HCT116 (cell line): ENCODE data around the gene PEAK3.
A peak's percentile ranks its signal among the peaks of the same experiment; 100 is the strongest.

Experiments used
- CTCF ChIP-seq, 3 experiments: fragments of 200-600 bp in 1 of 3; sonication (generic) in 1 of 3; IDR thresholded peaks in 2 of 3; conservative IDR thresholded peaks in 1 of 3; 2 replicates each; pipeline ENCODE4 v1.5.1; 2012 to 2017; ENCODE audit warnings: low read depth in 2 of 3, low read length in 2 of 3, antibody characterized with exemption in 1 of 3, borderline replicate concordance in 1 of 3, control low read depth in 1 of 3, mild to moderate bottlenecking in 1 of 3, mixed read lengths in 1 of 3, mixed run types in 1 of 3, moderate library complexity in 1 of 3; ENCODE audit not compliant: insufficient read depth in 1 of 3
- POLR2A ChIP-seq: IDR thresholded peaks from 2 replicates; pipeline ENCODE4 v1.7.0; 2011; ENCODE audit warnings: borderline replicate concordance; ENCODE audit not compliant: insufficient read depth, insufficient read length; ENCODE audit errors: extremely low read depth
- REST ChIP-seq: IDR thresholded peaks from 2 replicates; pipeline ENCODE4 v1.6.1; 2012; ENCODE audit warnings: low read depth
- SIN3A ChIP-seq: IDR thresholded peaks from 2 replicates; pipeline ENCODE4 v1.6.1; 2012; ENCODE audit warnings: low read depth
- ZNF274 ChIP-seq: fragments of 200-500 bp; sonication (Bioruptor generic); IDR thresholded peaks from 2 replicates; pipeline ENCODE4 v1.6.1; 2014; ENCODE audit warnings: mild to moderate bottlenecking, low read depth, low read length, inconsistent platforms

DNA sequence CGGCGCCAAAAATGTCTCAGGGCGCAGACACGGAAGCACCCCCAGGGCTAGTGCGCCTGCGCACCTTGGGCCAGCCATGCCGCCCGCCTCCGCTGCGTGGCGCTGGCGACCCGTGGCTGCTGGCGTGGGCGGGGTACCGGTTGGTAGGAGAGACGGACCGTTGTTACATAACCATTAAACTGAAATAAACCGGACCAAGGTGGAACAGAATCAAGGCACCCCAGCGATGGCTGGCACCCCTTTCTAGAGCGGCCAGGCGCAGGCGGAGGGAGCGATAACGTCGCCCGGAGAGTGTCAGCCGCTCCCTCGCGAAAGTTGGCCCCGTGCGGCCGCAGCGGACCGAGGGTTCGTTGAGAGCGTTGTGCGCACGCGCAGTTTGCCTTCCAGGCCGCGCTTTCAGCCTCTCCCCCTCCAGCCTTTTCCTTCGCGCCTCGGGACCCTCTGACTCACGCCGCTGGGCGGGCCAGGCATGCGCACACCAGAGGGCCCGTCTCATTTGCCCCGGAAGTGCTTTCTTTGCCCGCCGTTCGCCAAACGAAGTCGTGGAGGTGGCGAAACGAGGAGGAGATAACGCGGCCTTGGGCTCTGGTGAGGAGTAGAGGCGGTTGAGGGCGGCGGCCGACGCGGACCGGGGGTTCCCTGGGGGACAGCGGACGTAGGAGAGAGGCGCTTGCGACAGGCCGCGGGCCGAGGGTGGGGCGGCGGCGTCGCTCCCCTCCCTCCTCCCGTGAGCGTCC, 45.5 kb downstream of the PEAK3 start, which contains the start of the genes PLEKHJ1 and SF3A2:
- peak; percentile 82 for TF ChIP-seq POLR2A
- TF ChIP-seq ZNF274 = no peak
- no peak for TF ChIP-seq REST
- TF ChIP-seq SIN3A = peak; percentile 87
- TF ChIP-seq CTCF (IDR thresholded peaks at IDR 0.05 in 2 of 3, conservative IDR thresholded peaks at IDR 0.05 in 1 of 3; ENCODE audit: borderline replicate concordance in 1 of 3, insufficient read depth in 1 of 3, low read depth in 2 of 3, low read length in 2 of 3) = peak; percentile 87 to 98 (median 96)
